Sigmoid colon (tissue), 4 donors: ENCODE results near the gene AP3B1.

Experiments
- CTCF ChIP-seq, 4 experiments: fragments of 450-650 bp in 3 of 4; fragments of 200-600 bp in 1 of 4; IDR thresholded peaks; one replicate each; pipeline ENCODE4 v1.5.1; 2016 to 2019; ENCODE audit warnings: antibody characterized with exemption in 4 of 4, mild to moderate bottlenecking in 3 of 4, moderate library complexity in 2 of 4
- EP300 ChIP-seq, 4 donors: sonication (generic); formaldehyde crosslinking; IDR thresholded peaks; one replicate each; pipeline ENCODE4 v1.6.1; 2017; ENCODE audit warnings: antibody characterized with exemption in 4 of 4
- POLR2A ChIP-seq, 2 donors: fragments of 450-650 bp; IDR thresholded peaks; one replicate each; pipeline ENCODE4 v1.6.1; 2016; ENCODE audit warnings: antibody characterized with exemption in 2 of 2, mild to moderate bottlenecking in 2 of 2, moderate library complexity in 2 of 2
- POLR2AphosphoS5 ChIP-seq, 4 donors: sonication (generic); formaldehyde crosslinking; IDR thresholded peaks; one replicate each; pipeline ENCODE4 v1.6.1; 2017; ENCODE audit warnings: antibody characterized with exemption in 4 of 4

GRCh38 chr5:78236046-78236445 lies 58.5 kb downstream of the AP3B1 start:
- TF ChIP-seq POLR2A (IDR thresholded peaks at IDR 0.05) (no peak), CTCF (IDR thresholded peaks at IDR 0.05) (no peak), EP300 (IDR thresholded peaks at IDR 0.05) (no peak), POLR2AphosphoS5 (IDR thresholded peaks at IDR 0.05) (no peak)
